ENCODE data around the gene HOXA11.
A peak's percentile ranks its signal among the peaks of the same experiment; 100 is the strongest.

DNA sequence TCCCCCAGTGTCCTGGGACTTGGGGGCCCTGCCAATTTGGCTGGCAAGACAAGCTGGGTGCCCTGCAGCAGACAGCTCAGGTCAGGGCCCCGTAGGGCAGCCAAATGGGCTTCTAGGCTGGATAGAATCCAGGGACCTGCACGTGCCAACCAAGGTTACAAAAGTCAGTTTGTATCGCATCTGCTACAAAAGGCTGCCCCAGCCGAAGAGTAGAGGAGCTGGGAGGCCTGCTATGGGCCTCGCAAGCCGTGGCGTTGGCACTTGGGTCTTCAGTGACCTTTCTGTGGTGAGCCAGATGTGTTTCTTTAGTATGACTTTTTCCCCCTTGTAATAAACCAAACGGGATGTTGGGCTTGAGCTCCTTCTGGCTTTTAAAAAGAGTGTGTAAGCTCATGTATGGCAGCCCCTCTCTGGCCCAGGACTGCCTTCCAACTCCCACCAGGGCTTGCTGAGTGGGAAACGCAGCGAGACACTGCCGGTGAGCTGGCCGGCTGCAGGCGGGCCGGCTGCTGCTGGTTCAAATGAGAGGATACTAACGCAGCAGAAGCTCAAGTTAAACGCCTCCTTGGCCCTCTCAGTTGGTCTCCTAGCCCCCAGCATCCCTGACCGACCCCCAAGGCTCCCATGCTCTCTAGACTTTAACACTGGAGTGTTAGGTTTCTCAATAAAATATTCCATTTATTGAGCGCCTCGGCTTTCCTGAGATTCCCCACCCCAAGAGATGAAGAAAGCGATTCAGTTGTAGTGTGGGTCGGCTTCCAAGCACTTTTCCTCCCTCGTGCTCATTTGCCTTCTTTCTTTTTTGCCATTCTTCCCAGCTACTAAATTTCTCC lies 7.9 kb downstream of the HOXA11 start:
- TF ChIP-seq, protein P1, sequence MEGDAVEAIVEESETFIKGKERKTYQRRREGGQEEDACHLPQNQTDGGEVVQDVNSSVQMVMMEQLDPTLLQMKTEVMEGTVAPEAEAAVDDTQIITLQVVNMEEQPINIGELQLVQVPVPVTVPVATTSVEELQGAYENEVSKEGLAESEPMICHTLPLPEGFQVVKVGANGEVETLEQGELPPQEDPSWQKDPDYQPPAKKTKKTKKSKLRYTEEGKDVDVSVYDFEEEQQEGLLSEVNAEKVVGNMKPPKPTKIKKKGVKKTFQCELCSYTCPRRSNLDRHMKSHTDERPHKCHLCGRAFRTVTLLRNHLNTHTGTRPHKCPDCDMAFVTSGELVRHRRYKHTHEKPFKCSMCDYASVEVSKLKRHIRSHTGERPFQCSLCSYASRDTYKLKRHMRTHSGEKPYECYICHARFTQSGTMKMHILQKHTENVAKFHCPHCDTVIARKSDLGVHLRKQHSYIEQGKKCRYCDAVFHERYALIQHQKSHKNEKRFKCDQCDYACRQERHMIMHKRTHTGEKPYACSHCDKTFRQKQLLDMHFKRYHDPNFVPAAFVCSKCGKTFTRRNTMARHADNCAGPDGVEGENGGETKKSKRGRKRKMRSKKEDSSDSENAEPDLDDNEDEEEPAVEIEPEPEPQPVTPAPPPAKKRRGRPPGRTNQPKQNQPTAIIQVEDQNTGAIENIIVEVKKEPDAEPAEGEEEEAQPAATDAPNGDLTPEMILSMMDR (IDR thresholded peaks at IDR 0.05): no peak
- TF ChIP-seq POLR2AphosphoS5 (IDR thresholded peaks at IDR 0.05; ENCODE audit: insufficient read depth in 1 of 2, low read depth in 1 of 2) (peak in 1 of 2 donors; percentile 48), POLR2A (IDR thresholded peaks at IDR 0.05) (no peak)

All from vagina (tissue), 2 donors.